ENCODE measurements around the gene C6orf47. TPM values are rescaled to one million over a fixed set of nuclear protein-coding genes. Genes with fewer than 3 reads are reported as not detected.

C6orf47 gene
- polyA plus RNA-seq, 2 of the 4 experiments (the other 2 are of a cell fraction), result 6.0 to 13.6 TPM

GRCh38 chr6:31642798-31643570, 17.6 kb downstream of the C6orf47 start (continued):
- TF ChIP-seq BHLHE40 (IDR thresholded peaks at IDR 0.05; ENCODE audit: low read depth, low read length), result no peak

GRCh38 chr6:31641370-31641769, 19.2 kb downstream of the C6orf47 start:
- DNase-seq (ENCODE audit: low read depth in 1 of 2, low spot score in 1 of 2), result no peak
- ChIA-PET CTCF (no interaction called here), POLR2A (no interaction called here)
- H3K9me3 ChIP-seq, result no peaks in the 10 kb centered on the region
- WGBS (ENCODE audit: missing lambda C conversion rate), result 100% methylated on average over 4 of the region's 4 CpGs
- no peak overlapping the region for H3K4me2 ChIP-seq
- no peak for TF ChIP-seq HMGXB4 (CRISPR knock-in tag; IDR thresholded peaks at IDR 0.05; ENCODE audit: borderline replicate concordance)
- TF ChIP-seq FOSL2 (IDR thresholded peaks at IDR 0.05), result no peak
- no peak for TF ChIP-seq FOSL2 (CRISPR knock-in tag; IDR thresholded peaks at IDR 0.05)
- TF ChIP-seq RAD21 (conservative IDR thresholded peaks at IDR 0.05 in 1 of 2, IDR thresholded peaks at IDR 0.05 in 1 of 2), result no peak
- no peak for TF ChIP-seq REST (IDR thresholded peaks at IDR 0.05)
- no peak for TF ChIP-seq JUNB (IDR thresholded peaks at IDR 0.05)
- no peak for TF ChIP-seq CBX8 (IDR thresholded peaks at IDR 0.05)
- TF ChIP-seq ZNF302 (CRISPR knock-in tag; IDR thresholded peaks at IDR 0.05), result no peak
- no peak for TF ChIP-seq FOXS1 (CRISPR knock-in tag; IDR thresholded peaks at IDR 0.05)
- no peak for TF ChIP-seq RFX5 (IDR thresholded peaks at IDR 0.05)
- no peak overlapping the region for H3K4me3 ChIP-seq
- FAIRE-seq, result no peak
- H3K27ac ChIP-seq, result no peak overlapping the region
- no peak for ATAC-seq
- H3K4me1 ChIP-seq, result no peaks in the 10 kb centered on the region

GRCh38 chr6:31640612-31641011, 20.0 kb downstream of the C6orf47 start:
- H3K4me2 ChIP-seq, result no peak overlapping the region
- POLR2A ChIA-PET, result no interaction called here
- ATAC-seq, result no peak
- CTCF ChIA-PET, result interaction anchor here (0.6 to 1.8 kb wide), 2 partner anchors 22 to 42 kb away, joined by 3 to 6 read pairs; no protein-coding TSS in a partner anchor
- no peak overlapping the region for H3K27ac ChIP-seq
- TF ChIP-seq REST (IDR thresholded peaks at IDR 0.05) (no peak), FOSL2 (IDR thresholded peaks at IDR 0.05) (no peak), FOSL2 (CRISPR knock-in tag; IDR thresholded peaks at IDR 0.05) (no peak), HOXA7 (CRISPR knock-in tag; IDR thresholded peaks at IDR 0.05) (no peak), PHF8 (IDR thresholded peaks at IDR 0.05; ENCODE audit: borderline replicate concordance, low read depth) (no peak), RARB (CRISPR knock-in tag; IDR thresholded peaks at IDR 0.05) (no peak), CHD2 (IDR thresholded peaks at IDR 0.05; ENCODE audit: low read length, partially characterized antibody) (no peak), MAFK (IDR thresholded peaks at IDR 0.05; ENCODE audit: partially characterized antibody) (no peak), ATOH8 (CRISPR knock-in tag; IDR thresholded peaks at IDR 0.05; ENCODE audit: low read depth) (no peak), KDM5A (IDR thresholded peaks at IDR 0.05) (no peak), POLR2AphosphoS2 (conservative IDR thresholded peaks at IDR 0.05; ENCODE audit: low read length) (no peak), CEBPB (IDR thresholded peaks at IDR 0.05) (no peak), BCL3 (IDR thresholded peaks at IDR 0.05) (no peak), RNF2 (IDR thresholded peaks at IDR 0.05; ENCODE audit: borderline replicate concordance, low read depth) (no peak)
- DNase-seq (ENCODE audit: low read depth in 1 of 2, low spot score in 1 of 2), result no peak
- no peaks in the 10 kb centered on the region for H3K9me3 ChIP-seq
- no peaks in the 10 kb centered on the region for H3K4me1 ChIP-seq
- FAIRE-seq, result no peak
- no peak overlapping the region for H3K4me3 ChIP-seq
- WGBS (ENCODE audit: missing lambda C conversion rate), result 98% methylated on average over 5 of the region's 6 CpGs

Data from A549 (cell line).